ENCODE measurements around the gene NLGN3. TPM values are rescaled to one million over a fixed set of nuclear protein-coding genes. Genes with fewer than 3 reads are reported as not detected.

NLGN3 gene
- 14.8 and 15.3 TPM in 2 replicates for total RNA-seq (2021; fragmentation: NEBNext Ultra II Directional; extraction: Animal tissue kit (Norgen Biotek cat#: 25700))
- 12.0 and 15.0 TPM in 2 replicates for polyA plus RNA-seq (2011; rRNA removed)
- 7.6 TPM for polyA plus RNA-seq (2011; cell fraction: cytosol; rRNA removed)
- 11.9 TPM for polyA plus RNA-seq (2011; cell fraction: nucleus; rRNA removed)
- 8.1 to 12.6 TPM (median 10.6 TPM) in 4 replicates for polyA plus RNA-seq (2012, experiment 1 of 2)
- 7.0 TPM for polyA plus RNA-seq (2012, experiment 2 of 2)
- 12.8 TPM for polyA plus RNA-seq (2013, experiment 1 of 2)
- 12.9 TPM for polyA plus RNA-seq (2013, experiment 2 of 2)
- 13.7 and 16.9 TPM in 2 replicates for polyA minus RNA-seq (2011; rRNA and poly(A)+ RNA removed)
- polyA minus RNA-seq (2011; cell fraction: cytosol; rRNA and poly(A)+ RNA removed), result 6.1 TPM
- 5.5 TPM for polyA minus RNA-seq (2011; cell fraction: nucleus; rRNA and poly(A)+ RNA removed)
- long read RNA-seq, experiment 1, partial matches to known transcripts, result 10 of 11 reads
- long read RNA-seq, experiment 1, other reads (novel, unspliced or antisense), result 0 of 11 reads
- long read RNA-seq, experiment 2, partial matches to known transcripts, result 0 of 1 reads
- long read RNA-seq, experiment 2, other reads (novel, unspliced or antisense), result 1 of 1 reads

DNA sequence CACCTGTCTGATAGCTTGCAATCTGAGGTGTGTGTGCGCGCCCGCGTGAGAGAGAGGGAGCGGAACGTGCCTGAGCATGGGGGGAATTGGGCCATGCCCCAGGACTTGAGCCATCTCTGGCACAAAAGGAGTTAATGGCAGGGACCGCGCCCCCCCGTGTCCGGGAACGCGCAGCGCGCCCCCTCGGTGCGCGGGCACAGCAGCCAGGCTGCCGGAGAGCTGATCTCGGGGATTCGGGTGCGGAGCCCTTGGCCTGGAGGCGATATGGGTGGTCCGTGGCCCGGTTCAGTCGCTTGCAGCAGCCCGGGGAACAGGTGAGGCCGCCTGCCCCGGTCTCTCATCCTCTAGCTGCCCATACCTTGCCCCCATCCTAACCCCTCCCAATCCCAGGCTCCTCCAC, at the start of gene NLGN3:
TSS of gene NLGN3 (plus strand) at position 191 of the 400 bp plus-strand sequence. CDS start 2,909 bp downstream, outside the sequence.
- TF ChIP-seq KDM4A (IDR thresholded peaks at IDR 0.05; ENCODE audit: low read depth, low read length, severe bottlenecking), result peak; percentile 17
- TF ChIP-seq POLR2A (IDR thresholded peaks at IDR 0.05; ENCODE audit: control extremely low read depth in 1 of 2, low read depth in 2 of 2, low read length in 2 of 2), result 0 out of 3 replicates have a peak, but pooled peaks of 1 of the 2 experiments have one; percentile 45
- no peak for TF ChIP-seq TBP (IDR thresholded peaks at IDR 0.05; ENCODE audit: low read depth, low read length)
- TF ChIP-seq CREB1 (IDR thresholded peaks at IDR 0.05), result no peak
- no peak for TF ChIP-seq HDAC6 (IDR thresholded peaks at IDR 0.05; ENCODE audit: low read depth, low read length)
- TF ChIP-seq RAD21 (IDR thresholded peaks at IDR 0.05 in 1 of 2, conservative IDR thresholded peaks at IDR 0.05 in 1 of 2; ENCODE audit: low read depth in 2 of 2, low read length in 2 of 2), result 0 out of 4 replicates have a peak, but pooled peaks of 1 of the 2 experiments have one; percentile 2
- TF ChIP-seq EZH2 (IDR thresholded peaks at IDR 0.05; ENCODE audit: low read depth, low read length, severe bottlenecking), result no peak
- H3K36me3 ChIP-seq (ENCODE audit: control insufficient read depth in 2 of 4, insufficient read depth in 4 of 4, low read length in 3 of 4), result peaks cover 0 to 10% (median 3%) of the 10 kb centered on the region in 4 experiments; a peak in 3 of 8 replicates
- no peak within 1 kb of the TSS for H2BK15ac ChIP-seq (ENCODE audit: low read length)
- FAIRE-seq (no peak), DNase-seq (ENCODE audit: low read depth in 1 of 2, low spot score in 2 of 2) (peak in 1 of 2 experiments; percentile 60)
- no peaks in the 10 kb centered on the region for H3K79me1 ChIP-seq (ENCODE audit: low read depth, low read length)
- H3K4me3 ChIP-seq (ENCODE audit: extremely low read depth in 1 of 4, insufficient read depth in 2 of 4, low read depth in 3 of 4, low read length in 4 of 4), result peak within 1 kb of the TSS; percentile 63 to 79 (median 66)
- no peak within 1 kb of the TSS for H3K14ac ChIP-seq (ENCODE audit: insufficient read length)
- no peak within 1 kb of the TSS for H3K4ac ChIP-seq (replicated peaks; ENCODE audit: insufficient read length, low read depth, low read length)
- H2BK120ac ChIP-seq (replicated peaks; ENCODE audit: low read depth, low read length), result no peak within 1 kb of the TSS
- no peak within 1 kb of the TSS for H3K18ac ChIP-seq (ENCODE audit: extremely low read depth, low read length)
- CTCF ChIA-PET (ENCODE audit: partially characterized antibody), result interaction anchor here (1.0 to 1.4 kb wide), 3 partner anchors 17 to 45 kb away, joined by 3 to 4 read pairs (median 4); no protein-coding TSS in a partner anchor
- WGBS, 2 experiments (ENCODE audit: extremely low coverage in 1 of 2, insufficient coverage in 1 of 2, insufficient read length in 1 of 2, insufficient replicate concordance in 2 of 2, low coverage in 1 of 2, low lambda C conversion rate in 2 of 2, missing lambda C conversion rate in 1 of 2), result 0% methylated on average over 4 of the region's 28 CpGs; no CpG with 5 or more reads in 1 of the 2 experiments
- H3K79me2 ChIP-seq (ENCODE audit: control insufficient read depth in 1 of 2, insufficient read depth in 2 of 2, low read length in 2 of 2), result no peaks in the 10 kb centered on the region
- H3K4me2 ChIP-seq (ENCODE audit: insufficient read depth in 1 of 2, low read depth in 2 of 2, low read length in 2 of 2), result peak within 1 kb of the TSS; percentile 75 to 89
- POLR2A ChIA-PET (ENCODE audit: partially characterized antibody), result interaction anchor here (1.0 to 1.5 kb wide), 5 partner anchors 10 to 100 kb away, joined by 3 to 4 read pairs (median 3); no protein-coding TSS in a partner anchor
- no peak within 1 kb of the TSS for H2BK12ac ChIP-seq (ENCODE audit: low read depth, low read length)
- no peak within 1 kb of the TSS for H3K23ac ChIP-seq (ENCODE audit: insufficient read length)
- peak within 1 kb of the TSS; percentile 18 for H4K5ac ChIP-seq (ENCODE audit: insufficient read length, low read depth, low read length)
- H3K9ac ChIP-seq (replicated peaks in 1 of 4; ENCODE audit: extremely low read depth in 1 of 4, low read depth in 3 of 4, low read length in 3 of 4), result no peak within 1 kb of the TSS; a peak in 2 of 7 replicates
- no peak within 1 kb of the TSS for H2AK5ac ChIP-seq (ENCODE audit: low read depth, low read length)
- H3K56ac ChIP-seq (replicated peaks; ENCODE audit: insufficient read length, low read depth, low read length), result no peak within 1 kb of the TSS
- H3K9me3 ChIP-seq (ENCODE audit: insufficient read depth in 2 of 2, low read depth in 1 of 2, low read length in 1 of 2), result no peaks in the 10 kb centered on the region
- H3K27me3 ChIP-seq (replicated peaks in 1 of 4; ENCODE audit: control insufficient read depth in 3 of 4, extremely low read depth in 1 of 4, insufficient read depth in 3 of 4, low read length in 3 of 4), result no peaks in the 10 kb centered on the region
- H2BK20ac ChIP-seq (ENCODE audit: low read length), result no peak within 1 kb of the TSS
- peaks cover 5% of the 10 kb centered on the region; the same call in 1 of the 2 replicates for H3K23me2 ChIP-seq (ENCODE audit: low read depth, low read length)
- no peak within 1 kb of the TSS for H4K8ac ChIP-seq (ENCODE audit: extremely low read depth, insufficient read depth, low read length)
- no peak within 1 kb of the TSS for H2AFZ ChIP-seq (ENCODE audit: low read length)
- no peak within 1 kb of the TSS for H3K27ac ChIP-seq (ENCODE audit: low read depth, low read length)
- no peaks in the 10 kb centered on the region for H4K20me1 ChIP-seq (replicated peaks in 1 of 2; ENCODE audit: control insufficient read depth in 1 of 2, insufficient read depth in 2 of 2, low read length in 2 of 2)
- no peak within 1 kb of the TSS for H2BK5ac ChIP-seq (ENCODE audit: low read depth, low read length)
- H3K4me1 ChIP-seq (replicated peaks in 1 of 4; ENCODE audit: control insufficient read depth in 3 of 4, insufficient read depth in 4 of 4, low read length in 3 of 4), result peaks cover 4 to 17% (median 6%) of the 10 kb centered on the region in 4 experiments
- no peak within 1 kb of the TSS for H4K91ac ChIP-seq (replicated peaks; ENCODE audit: insufficient read length, low read length)
